ENCODE data around the gene COL12A1.

GRCh38 chr6:75114806-75115205, 91.0 kb downstream of the COL12A1 start:
- TF ChIP-seq EZH2phosphoT487 (IDR thresholded peaks at IDR 0.05; ENCODE audit: borderline replicate concordance, low read depth, low read length) (no peak), CTCF (conservative IDR thresholded peaks at IDR 0.05; ENCODE audit: low read length) (no peak)
